Measurements from ENCODE around the gene SEC16B. TPM values are rescaled to one million over a fixed set of nuclear protein-coding genes. Genes with fewer than 3 reads are reported as not detected.
"Not testable (repeated sequence)": the region's sequence is repeated elsewhere in the genome, so short reads cannot be mapped to it uniquely, and the experiment has no call there.

SEC16B gene
- total and polyA plus RNA-seq, 12 donors, result 0.32 to 19.0 (median 1.5) TPM

- ATAC-seq (no peak), DNase-seq (no peak)
- no peak overlapping the region for H3K27ac ChIP-seq
- H3K36me3 ChIP-seq, result peaks cover 0 to 10% (median 0%) of the 10 kb centered on the region in 9 donors
- TF ChIP-seq CTCF (IDR thresholded peaks at IDR 0.05), result no peak
- no peaks in the 10 kb centered on the region for H3K27me3 ChIP-seq
- intact Hi-C loops (cut with DNase I), result no loop called here
- peaks cover 0 to 27% (median 17%) of the 10 kb centered on the region in 9 donors for H3K4me1 ChIP-seq
- peaks cover 0 to 16% (median 0%) of the 10 kb centered on the region in 11 donors for H3K9me3 ChIP-seq
- H3K4me3 ChIP-seq, result no peak overlapping the region
- WGBS, 2 donors, result 84 to 87% methylated on average over 5 of the region's 5 CpGs
Observed at GRCh38 chr1:177995369-177995768, 25.5 kb upstream of the SEC16B start.

- DNase-seq; intact Hi-C loops (cut with DNase I); H3K36me3 ChIP-seq; H3K4me3 ChIP-seq; ATAC-seq; H3K27me3 ChIP-seq; H3K27ac ChIP-seq: not testable (repeated sequence)
- WGBS, 2 donors, result 79 to 80% methylated on average over 5 of the region's 5 CpGs
- Histone ChIP-seq H3K9me3 (peaks cover 0 to 18% (median 5%) of the 10 kb centered on the region in 11 donors), H3K4me1 (peaks cover 0 to 14% (median 11%) of the 10 kb centered on the region in 9 donors)
Observed at GRCh38 chr1:177986281-177986680, 16.4 kb upstream of the SEC16B start.

DNA sequence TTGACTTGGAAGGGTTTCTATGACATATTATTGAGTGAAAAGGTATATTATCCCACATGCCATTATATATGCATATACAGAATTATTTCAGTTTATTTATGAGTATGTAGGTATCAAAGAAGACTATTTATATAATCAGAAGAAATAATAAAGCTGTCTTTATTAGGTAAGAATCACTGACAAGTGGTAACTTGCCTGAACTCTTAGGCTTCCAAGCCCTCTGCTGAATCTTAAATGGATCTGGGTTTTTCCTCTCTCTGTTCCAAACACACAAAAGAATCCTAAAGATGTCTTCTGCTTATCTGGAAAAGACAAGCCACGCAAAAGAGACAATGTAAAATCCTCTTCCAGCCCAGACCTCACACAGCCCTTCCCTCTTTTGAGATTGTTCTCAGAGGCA is 14.9 kb upstream of the SEC16B start:
- Histone ChIP-seq H3K27me3 (no peaks in the 10 kb centered on the region), H3K4me1 (peaks cover 0 to 14% (median 11%) of the 10 kb centered on the region in 9 donors), H3K36me3 (peaks cover 0 to 6% (median 0%) of the 10 kb centered on the region in 9 donors), H3K9me3 (peaks cover 0 to 6% (median 0%) of the 10 kb centered on the region in 11 donors), H3K27ac (no peak overlapping the region), H3K4me3 (no peak overlapping the region)
- 89 to 90% methylated on average over 1 of the region's 1 CpG for WGBS, 2 donors
- no peak for DNase-seq
- intact Hi-C loops (cut with DNase I), result no loop called here
- TF ChIP-seq CTCF (IDR thresholded peaks at IDR 0.05), result no peak
- ATAC-seq, result no peak

GRCh38 chr1:177984136-177984525 is 14.3 kb upstream of the SEC16B start:
- Histone ChIP-seq H3K4me3 (peak overlapping the region in 6 of 10 donors; percentile 11 to 41 (median 32)), H3K27me3 (no peaks in the 10 kb centered on the region), H3K27ac (peak overlapping the region in 5 of 10 donors; percentile 12 to 61 (median 35)), H3K36me3 (peaks cover 0 to 6% (median 0%) of the 10 kb centered on the region in 9 donors), H3K9me3 (no peaks in the 10 kb centered on the region), H3K4me1 (peaks cover 0 to 18% (median 11%) of the 10 kb centered on the region in 9 donors)
- intact Hi-C loops (cut with DNase I), result no loop called here
- TF ChIP-seq CTCF (IDR thresholded peaks at IDR 0.05), result no peak
- DNase-seq, result peak in 1 of 2 donors; percentile 56
- peak; percentile 79 to 95 (median 88) for ATAC-seq
- WGBS, 2 donors, result 57 to 66% methylated on average over 3 of the region's 3 CpGs

GRCh38 chr1:177983482-177984135 is 13.8 kb upstream of the SEC16B start:
- intact Hi-C loops (cut with DNase I), result no loop called here

More at GRCh38 chr1:177983482-177984135, 13.8 kb upstream of the SEC16B start:
- DNase-seq, result peak in 1 of 2 donors; percentile 46
- Histone ChIP-seq H3K4me1 (peaks cover 0 to 21% (median 11%) of the 10 kb centered on the region in 9 donors), H3K36me3 (peaks cover 0 to 6% (median 0%) of the 10 kb centered on the region in 9 donors), H3K9me3 (no peaks in the 10 kb centered on the region), H3K27ac (peak overlapping the region in 5 of 10 donors; percentile 12 to 61 (median 35)), H3K4me3 (peak overlapping the region in 6 of 10 donors; percentile 11 to 41 (median 32)), H3K27me3 (no peaks in the 10 kb centered on the region)
- WGBS, 2 donors, result 40 to 47% methylated on average over 3 of the region's 3 CpGs
- TF ChIP-seq CTCF (IDR thresholded peaks at IDR 0.05), result no peak
- peak in 5 of 8 donors; percentile 34 to 60 (median 35) for ATAC-seq
